ENCODE data around the gene POLR2I. TPM values are rescaled to one million over a fixed set of nuclear protein-coding genes. Genes with fewer than 3 reads are reported as not detected.

POLR2I gene
- total and polyA plus RNA-seq, 2 of the 13 experiments (the other 11 are each of a cell fraction or from before 2014, with no cell fraction given), result 40.5 to 104 TPM

- TF ChIP-seq ZNF800 (CRISPR knock-in tag; IDR thresholded peaks at IDR 0.05) (no peak), ZNF709 (CRISPR knock-in tag; IDR thresholded peaks at IDR 0.05) (peak; percentile 72; the same call in 1 of the 2 replicates), ZNF772 (CRISPR knock-in tag; IDR thresholded peaks at IDR 0.05) (peak; percentile 48; the same call in 1 of the 2 replicates), GFI1 (CRISPR knock-in tag; IDR thresholded peaks at IDR 0.05; ENCODE audit: borderline replicate concordance) (0 out of 2 replicates have a peak, but pooled peaks have one; percentile 16), ZNF879 (CRISPR knock-in tag; IDR thresholded peaks at IDR 0.05) (no peak; the same call in 1 of the 2 replicates), HBP1 (CRISPR knock-in tag; IDR thresholded peaks at IDR 0.05; ENCODE audit: low read depth) (peak; percentile 14; the same call in 1 of the 2 replicates), ZNF235 (CRISPR knock-in tag; IDR thresholded peaks at IDR 0.05; ENCODE audit: borderline replicate concordance) (0 out of 2 replicates have a peak, but pooled peaks have one; percentile 20), BCL3 (CRISPR knock-in tag; IDR thresholded peaks at IDR 0.05) (0 out of 2 replicates have a peak, but pooled peaks have one; percentile 11), ZNF274 (CRISPR knock-in tag; IDR thresholded peaks at IDR 0.05) (0 out of 2 replicates have a peak, but pooled peaks have one; percentile 19), YY1 (IDR thresholded peaks at IDR 0.05; ENCODE audit: insufficient read depth, insufficient replicate concordance, low read depth, low read length) (peak; percentile 59), SIN3B (IDR thresholded peaks at IDR 0.05; ENCODE audit: low read length) (no peak), KDM5A (IDR thresholded peaks at IDR 0.05; ENCODE audit: borderline replicate concordance, low read length) (peak; percentile 38; the same call in 1 of the 2 replicates), ZNF224 (CRISPR knock-in tag; IDR thresholded peaks at IDR 0.05) (0 out of 2 replicates have a peak, but pooled peaks have one; percentile 88), GABPA (IDR thresholded peaks at IDR 0.05; ENCODE audit: low read depth, low read length) (peak; percentile 31), GABPA (CRISPR knock-in tag; IDR thresholded peaks at IDR 0.05; ENCODE audit: low read depth) (peak; percentile 80), ZNF562 (CRISPR knock-in tag; IDR thresholded peaks at IDR 0.05; ENCODE audit: borderline replicate concordance) (no peak), USF2 (IDR thresholded peaks at IDR 0.05; ENCODE audit: low read depth, low read length) (no peak), USF2 (CRISPR knock-in tag; IDR thresholded peaks at IDR 0.05; ENCODE audit: borderline replicate concordance) (no peak), GABPB1 (CRISPR knock-in tag; IDR thresholded peaks at IDR 0.05) (peak; percentile 69), E2F5 (CRISPR knock-in tag; conservative IDR thresholded peaks at IDR 0.05) (no peak)
These were observed 25.8 kb upstream of the POLR2I start (continued) for GRCh38 chr19:36140304-36141038.
